Progenitor cell of endocrine pancreas (in vitro differentiated cells): ENCODE results near the gene MYO5A. TPM values are rescaled to one million over a fixed set of nuclear protein-coding genes. Genes with fewer than 3 reads are reported as not detected.

Source experiments
- DNase-seq: peaks from one replicate; pipeline ENCODE4 v3.0.0; 2021; ENCODE audit warnings: low spot score; ENCODE audit not compliant: unreplicated experiment
- H3K27ac Mint-ChIP-seq: 2 replicates; pipeline ENCODE4 v1.8.0; 2021; ENCODE audit warnings: mild to moderate bottlenecking, moderate library complexity, mixed read lengths
- H3K27me3 Mint-ChIP-seq: 2 replicates; pipeline ENCODE4 v1.8.0; 2021; ENCODE audit warnings: mixed read lengths
- H3K36me3 Mint-ChIP-seq: 2 replicates; pipeline ENCODE4 v1.8.0; 2022; ENCODE audit warnings: mixed read lengths; ENCODE audit not compliant: insufficient read depth
- H3K4me1 Mint-ChIP-seq: 2 replicates; pipeline ENCODE4 v1.8.0; 2021; ENCODE audit warnings: low read depth, mixed read lengths
- H3K4me3 Mint-ChIP-seq: 2 replicates; pipeline ENCODE4 v1.8.0; 2021; ENCODE audit warnings: low read depth, mild to moderate bottlenecking, moderate library complexity, mixed read lengths
- H3K9me3 Mint-ChIP-seq: 2 replicates; pipeline ENCODE4 v1.8.0; 2021; ENCODE audit warnings: low read depth, mixed read lengths
- total RNA-seq: library from RNA; stranded (reverse); gene quantifications from 2 replicates; pipeline ENCODE4 v1.2.1, GENCODE V29; 2021
- TF ChIP-seq, protein P1 (sequence below): fragments of 200-600 bp; sonication (generic); IDR thresholded peaks from one replicate; pipeline ENCODE4 v1.5.0; 2021; ENCODE audit warnings: antibody characterized with exemption, mild to moderate bottlenecking; ENCODE audit not compliant: unreplicated experiment

Gene MYO5A
- total RNA-seq, 1 donor from 2014 or later = 31.0 TPM

GRCh38 chr15:52498706-52499105 is 30.0 kb downstream of the MYO5A start:
- Mint-ChIP-seq H3K4me3 (no peak overlapping the region), H3K9me3 (no peaks in the 10 kb centered on the region), H3K27ac (no peak overlapping the region), H3K4me1 (no peaks in the 10 kb centered on the region), H3K36me3 (peaks cover 2% of the 10 kb centered on the region), H3K27me3 (no peaks in the 10 kb centered on the region)
- no peak for DNase-seq
- TF ChIP-seq, protein P1, sequence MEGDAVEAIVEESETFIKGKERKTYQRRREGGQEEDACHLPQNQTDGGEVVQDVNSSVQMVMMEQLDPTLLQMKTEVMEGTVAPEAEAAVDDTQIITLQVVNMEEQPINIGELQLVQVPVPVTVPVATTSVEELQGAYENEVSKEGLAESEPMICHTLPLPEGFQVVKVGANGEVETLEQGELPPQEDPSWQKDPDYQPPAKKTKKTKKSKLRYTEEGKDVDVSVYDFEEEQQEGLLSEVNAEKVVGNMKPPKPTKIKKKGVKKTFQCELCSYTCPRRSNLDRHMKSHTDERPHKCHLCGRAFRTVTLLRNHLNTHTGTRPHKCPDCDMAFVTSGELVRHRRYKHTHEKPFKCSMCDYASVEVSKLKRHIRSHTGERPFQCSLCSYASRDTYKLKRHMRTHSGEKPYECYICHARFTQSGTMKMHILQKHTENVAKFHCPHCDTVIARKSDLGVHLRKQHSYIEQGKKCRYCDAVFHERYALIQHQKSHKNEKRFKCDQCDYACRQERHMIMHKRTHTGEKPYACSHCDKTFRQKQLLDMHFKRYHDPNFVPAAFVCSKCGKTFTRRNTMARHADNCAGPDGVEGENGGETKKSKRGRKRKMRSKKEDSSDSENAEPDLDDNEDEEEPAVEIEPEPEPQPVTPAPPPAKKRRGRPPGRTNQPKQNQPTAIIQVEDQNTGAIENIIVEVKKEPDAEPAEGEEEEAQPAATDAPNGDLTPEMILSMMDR = no peak

GRCh38 chr15:52496776-52497470 is 31.8 kb downstream of the MYO5A start:
- no peaks in the 10 kb centered on the region for H3K27me3 Mint-ChIP-seq
- no peaks in the 10 kb centered on the region for H3K4me1 Mint-ChIP-seq
- no peak overlapping the region for H3K27ac Mint-ChIP-seq
- DNase-seq = no peak
- TF ChIP-seq, protein P1 = no peak
- H3K9me3 Mint-ChIP-seq = no peaks in the 10 kb centered on the region
- no peaks in the 10 kb centered on the region for H3K36me3 Mint-ChIP-seq
- H3K4me3 Mint-ChIP-seq = no peak overlapping the region

- DNase-seq = no peak
- H3K4me3 Mint-ChIP-seq = no peak overlapping the region
- no peaks in the 10 kb centered on the region for H3K36me3 Mint-ChIP-seq
- no peak overlapping the region for H3K27ac Mint-ChIP-seq
- H3K27me3 Mint-ChIP-seq = no peaks in the 10 kb centered on the region
- TF ChIP-seq, protein P1 = no peak
- no peaks in the 10 kb centered on the region for H3K4me1 Mint-ChIP-seq
- no peaks in the 10 kb centered on the region for H3K9me3 Mint-ChIP-seq
These were observed 32.5 kb downstream of the MYO5A start for GRCh38 chr15:52496175-52496574.

GRCh38 chr15:52495125-52495524 is 33.6 kb downstream of the MYO5A start:
- Mint-ChIP-seq H3K4me3 (no peak overlapping the region), H3K36me3 (no peaks in the 10 kb centered on the region), H3K27me3 (no peaks in the 10 kb centered on the region), H3K27ac (no peak overlapping the region), H3K9me3 (no peaks in the 10 kb centered on the region), H3K4me1 (no peaks in the 10 kb centered on the region)
- DNase-seq = no peak
- TF ChIP-seq, protein P1 = no peak

DNA sequence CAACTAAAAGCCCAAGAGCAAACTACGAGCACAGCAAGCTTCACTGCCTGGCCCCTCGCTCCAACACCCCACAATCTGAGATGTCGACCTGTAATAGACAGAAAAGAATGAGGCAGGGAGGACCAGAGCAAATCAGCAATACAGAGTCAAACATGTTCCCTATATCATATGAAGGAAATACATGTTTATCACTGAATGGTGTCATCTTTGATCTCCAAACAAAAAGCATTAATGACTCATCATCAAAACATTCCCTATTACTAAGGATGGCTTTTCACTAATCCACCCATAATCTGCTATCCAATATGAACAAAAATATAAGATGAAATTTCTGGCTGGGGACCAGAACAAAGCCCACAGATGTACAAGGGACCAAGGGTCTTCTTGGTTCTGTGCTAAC is 34.7 kb downstream of the MYO5A start:
- TF ChIP-seq, protein P1 = no peak
- H3K4me1 Mint-ChIP-seq = no peaks in the 10 kb centered on the region
- H3K27me3 Mint-ChIP-seq = no peaks in the 10 kb centered on the region
- H3K36me3 Mint-ChIP-seq = no peaks in the 10 kb centered on the region
- no peak for DNase-seq
- H3K4me3 Mint-ChIP-seq = no peak overlapping the region
- no peak overlapping the region for H3K27ac Mint-ChIP-seq
- H3K9me3 Mint-ChIP-seq = no peaks in the 10 kb centered on the region
